DOHH2 (cell line): Measurements from ENCODE around the gene TBC1D22A.

Experiments used
- H3F3A ChIP-seq: fragments of 200-600 bp; sonication (generic), shearing (Covaris generic); 2 replicates; pipeline ENCODE4 v1.6.0; 2016; ENCODE audit warnings: antibody characterized with exemption, mild to moderate bottlenecking; ENCODE audit not compliant: control insufficient read depth, insufficient read depth
- H3K27ac ChIP-seq: fragments of 200-600 bp; sonication (generic); 2 replicates; pipeline ENCODE4 v1.5.1; 2014; ENCODE audit warnings: low read depth, mild to moderate bottlenecking, low read length, moderate library complexity
- H3K27me3 ChIP-seq: fragments of 200-600 bp; sonication (generic); 2 replicates; pipeline ENCODE4 v1.6.1; 2014; ENCODE audit warnings: mild to moderate bottlenecking, low read length, mixed read lengths; ENCODE audit not compliant: control insufficient read depth
- H3K36me3 ChIP-seq: fragments of 200-600 bp; sonication (generic); 2 replicates; pipeline ENCODE4 v1.6.1; 2014; ENCODE audit warnings: mild to moderate bottlenecking, low read length, moderate library complexity, mixed read lengths; ENCODE audit not compliant: control insufficient read depth
- H3K4me1 ChIP-seq: fragments of 200-600 bp; sonication (generic); 2 replicates; pipeline ENCODE4 v1.6.1; 2014; ENCODE audit warnings: mild to moderate bottlenecking, low read length, mixed read lengths; ENCODE audit not compliant: control insufficient read depth
- H3K4me2 ChIP-seq: fragments of 200-600 bp; sonication (generic); 2 replicates; pipeline ENCODE4 v1.6.0; 2014; ENCODE audit warnings: mild to moderate bottlenecking, low read length, moderate library complexity
- H3K4me3 ChIP-seq: fragments of 200-600 bp; sonication (generic); 2 replicates; pipeline ENCODE4 v1.5.1; 2014; ENCODE audit warnings: mild to moderate bottlenecking, low read length, mixed read lengths
- H3K79me2 ChIP-seq: fragments of 200-600 bp; sonication (generic); 2 replicates; pipeline ENCODE4 v1.6.1; 2014; ENCODE audit warnings: mild to moderate bottlenecking, low read length, mixed read lengths; ENCODE audit not compliant: control insufficient read depth
- H3K9me2 ChIP-seq: fragments of 200-600 bp; sonication (generic); replicated peaks from 2 replicates; pipeline ENCODE4 v1.6.1; 2014; ENCODE audit warnings: mild to moderate bottlenecking, low read length, mixed read lengths; ENCODE audit not compliant: control insufficient read depth
- H3K9me3 ChIP-seq: fragments of 200-600 bp; sonication (generic); 2 replicates; pipeline ENCODE4 v1.6.1; 2014; ENCODE audit warnings: antibody characterized with exemption, low read length, mixed read lengths; ENCODE audit not compliant: control insufficient read depth, insufficient read depth
- H4K20me1 ChIP-seq: fragments of 200-600 bp; sonication (generic); 2 replicates; pipeline ENCODE4 v1.6.0; 2014; ENCODE audit warnings: low read depth, mild to moderate bottlenecking, antibody characterized with exemption, low read length, moderate library complexity; ENCODE audit not compliant: control insufficient read depth, insufficient read depth
- CTCF ChIP-seq: fragments of 200-600 bp; sonication (generic); IDR thresholded peaks from one replicate; pipeline ENCODE4 v1.5.1; 2014; ENCODE audit warnings: antibody characterized with exemption, mild to moderate bottlenecking, low read depth, low read length; ENCODE audit not compliant: poor library complexity, severe bottlenecking
- EZH2phosphoT487 ChIP-seq: fragments of 200-600 bp; sonication (generic); IDR thresholded peaks from 2 replicates; pipeline ENCODE4 v1.6.1; 2017; ENCODE audit warnings: borderline replicate concordance, mild to moderate bottlenecking, antibody characterized with exemption, low read length, moderate library complexity, mixed read lengths

Gene TBC1D22A

GRCh38 chr22:46753761-46754109 is 8.7 kb upstream of the TBC1D22A start:
- Histone ChIP-seq H3K9me2 (no peaks in the 10 kb centered on the region), H3K79me2 (no peaks in the 10 kb centered on the region), H4K20me1 (no peaks in the 10 kb centered on the region), H3K9me3 (peaks cover 13% of the 10 kb centered on the region), H3K4me2 (no peak overlapping the region), H3K36me3 (peaks cover 7% of the 10 kb centered on the region), H3F3A (no peaks in the 10 kb centered on the region), H3K4me3 (no peak overlapping the region), H3K27ac (no peak overlapping the region), H3K27me3 (0 out of 2 replicates have a peak, but pooled peaks cover 2% of the 10 kb centered on the region), H3K4me1 (peaks cover 32% of the 10 kb centered on the region)
- TF ChIP-seq EZH2phosphoT487 (no peak), CTCF (no peak)

- Histone ChIP-seq H3K27ac (no peak overlapping the region), H3K79me2 (no peaks in the 10 kb centered on the region), H3K4me1 (peaks cover 32% of the 10 kb centered on the region), H4K20me1 (no peaks in the 10 kb centered on the region), H3K9me3 (peaks cover 13% of the 10 kb centered on the region), H3K27me3 (no peaks in the 10 kb centered on the region), H3F3A (peaks cover 3% of the 10 kb centered on the region; the same call in 1 of the 2 replicates), H3K36me3 (peaks cover 7% of the 10 kb centered on the region), H3K4me2 (no peak overlapping the region), H3K9me2 (no peaks in the 10 kb centered on the region), H3K4me3 (no peak overlapping the region)
- no peak for TF ChIP-seq EZH2phosphoT487
- no peak for TF ChIP-seq CTCF
Observed at GRCh38 chr22:46754110-46754799, 8.2 kb upstream of the TBC1D22A start.

GRCh38 chr22:46754826-46755225 is 7.6 kb upstream of the TBC1D22A start:
- H3K4me3 ChIP-seq, result no peak overlapping the region
- H3K4me2 ChIP-seq, result no peak overlapping the region
- peaks cover 7% of the 10 kb centered on the region for H3K36me3 ChIP-seq
- H3K4me1 ChIP-seq, result peaks cover 28% of the 10 kb centered on the region
- H3K27me3 ChIP-seq, result no peaks in the 10 kb centered on the region
- H3K9me2 ChIP-seq, result no peaks in the 10 kb centered on the region
- H3K79me2 ChIP-seq, result no peaks in the 10 kb centered on the region
- TF ChIP-seq CTCF (no peak), EZH2phosphoT487 (no peak)
- H3K9me3 ChIP-seq, result peaks cover 13% of the 10 kb centered on the region
- no peak overlapping the region for H3K27ac ChIP-seq
- peaks cover 7% of the 10 kb centered on the region; the same call in 1 of the 2 replicates for H3F3A ChIP-seq
- no peaks in the 10 kb centered on the region for H4K20me1 ChIP-seq
